Erythroblast (primary cell): ENCODE data around the gene PAGE2.

Experiments used
- GATA1 ChIP-seq: IDR thresholded peaks from 2 replicates; pipeline ENCODE4 v1.6.1; 2011; ENCODE audit warnings: low read depth, mild to moderate bottlenecking, control low read depth, low read length, moderate library complexity
- POLR2A ChIP-seq: IDR thresholded peaks from 2 replicates; pipeline ENCODE4 v1.6.1; 2011; ENCODE audit warnings: mild to moderate bottlenecking, low read length

DNA sequence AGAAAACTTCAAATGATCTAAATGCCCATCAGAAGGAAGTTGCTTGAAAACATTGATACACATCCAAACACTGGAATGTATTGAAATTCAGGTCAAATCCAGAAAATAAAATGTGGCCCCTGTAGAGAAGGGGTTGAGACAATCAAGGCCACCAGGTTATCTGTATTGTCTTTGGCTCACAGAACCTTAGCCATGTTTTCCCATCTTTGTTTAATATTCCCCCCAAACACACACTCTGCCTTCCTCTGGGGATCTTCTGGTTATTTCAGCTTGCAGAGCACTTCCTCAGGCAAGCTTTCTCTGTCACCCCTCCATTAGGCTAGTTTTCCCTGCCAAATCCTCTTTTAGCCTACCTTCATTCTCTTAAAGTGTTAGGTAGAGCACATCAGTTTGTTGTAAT, 30.5 kb downstream of the PAGE2 start:
- TF ChIP-seq POLR2A (no peak), GATA1 (no peak)
